Stomach (tissue), 4 donors: ENCODE data around the gene LMOD1.

Experiments
- EP300 ChIP-seq: sonication (generic); formaldehyde crosslinking; IDR thresholded peaks from one replicate; pipeline ENCODE4 v1.6.1; 2017; ENCODE audit warnings: antibody characterized with exemption
- POLR2A ChIP-seq, 4 donors: fragments of 450-650 bp; IDR thresholded peaks; one replicate each; pipeline ENCODE4 v1.6.1; 2016; ENCODE audit warnings: antibody characterized with exemption in 4 of 4, control low read depth in 2 of 4, mild to moderate bottlenecking in 1 of 4, moderate library complexity in 1 of 4
- TF ChIP-seq, protein P1 (sequence below), 7 experiments: fragments of 450-650 bp in 4 of 7; fragments of 200-600 bp in 3 of 7; sonication (generic) in 3 of 7; IDR thresholded peaks; one replicate each; pipeline ENCODE4 v1.5.1; 2016 to 2019; ENCODE audit warnings: antibody characterized with exemption in 7 of 7, control low read depth in 2 of 7, mild to moderate bottlenecking in 1 of 7

- TF ChIP-seq EP300 (no peak), POLR2A (IDR thresholded peaks at IDR 0.05) (no peak)
- TF ChIP-seq, protein P1, sequence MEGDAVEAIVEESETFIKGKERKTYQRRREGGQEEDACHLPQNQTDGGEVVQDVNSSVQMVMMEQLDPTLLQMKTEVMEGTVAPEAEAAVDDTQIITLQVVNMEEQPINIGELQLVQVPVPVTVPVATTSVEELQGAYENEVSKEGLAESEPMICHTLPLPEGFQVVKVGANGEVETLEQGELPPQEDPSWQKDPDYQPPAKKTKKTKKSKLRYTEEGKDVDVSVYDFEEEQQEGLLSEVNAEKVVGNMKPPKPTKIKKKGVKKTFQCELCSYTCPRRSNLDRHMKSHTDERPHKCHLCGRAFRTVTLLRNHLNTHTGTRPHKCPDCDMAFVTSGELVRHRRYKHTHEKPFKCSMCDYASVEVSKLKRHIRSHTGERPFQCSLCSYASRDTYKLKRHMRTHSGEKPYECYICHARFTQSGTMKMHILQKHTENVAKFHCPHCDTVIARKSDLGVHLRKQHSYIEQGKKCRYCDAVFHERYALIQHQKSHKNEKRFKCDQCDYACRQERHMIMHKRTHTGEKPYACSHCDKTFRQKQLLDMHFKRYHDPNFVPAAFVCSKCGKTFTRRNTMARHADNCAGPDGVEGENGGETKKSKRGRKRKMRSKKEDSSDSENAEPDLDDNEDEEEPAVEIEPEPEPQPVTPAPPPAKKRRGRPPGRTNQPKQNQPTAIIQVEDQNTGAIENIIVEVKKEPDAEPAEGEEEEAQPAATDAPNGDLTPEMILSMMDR (IDR thresholded peaks at IDR 0.05) = no peak
Measured at GRCh38 chr1:201990427-201990826, 44.1 kb upstream of the LMOD1 start.
